HepG2 (cell line): Measurements from ENCODE around the gene TASOR. TPM values are rescaled to one million over a fixed set of nuclear protein-coding genes. Genes with fewer than 3 reads are reported as not detected.

Experiments
- BCL6 ChIP-seq: IDR thresholded peaks from 2 replicates; pipeline ENCODE4 v1.6.1; 2016; ENCODE audit warnings: missing genetic modification reagents, missing compliant biosample characterization
- FLYWCH1 ChIP-seq: sonication (generic); formaldehyde crosslinking; IDR thresholded peaks from 2 replicates; pipeline ENCODE4 v1.8.1; 2023; ENCODE audit warnings: mild to moderate bottlenecking, missing genetic modification reagents
- KLF11 ChIP-seq: IDR thresholded peaks from 2 replicates; pipeline ENCODE4 v1.6.1; 2016; ENCODE audit warnings: missing compliant biosample characterization
- KMT2A ChIP-seq: sonication (generic); formaldehyde crosslinking; IDR thresholded peaks from 2 replicates; pipeline ENCODE4 v1.4.0; 2020; ENCODE audit warnings: missing genetic modification reagents
- KMT2B ChIP-seq: IDR thresholded peaks from 2 replicates; pipeline ENCODE4 v1.6.1; 2016; ENCODE audit warnings: missing genetic modification reagents, missing compliant biosample characterization
- MTF1 ChIP-seq: sonication (generic); formaldehyde crosslinking; IDR thresholded peaks from 2 replicates; pipeline ENCODE4 v1.5.0; 2020; ENCODE audit warnings: missing genetic modification reagents
- PAX8 ChIP-seq: sonication (generic); formaldehyde crosslinking; IDR thresholded peaks from 2 replicates; pipeline ENCODE4 v1.8.0; 2022; ENCODE audit warnings: mild to moderate bottlenecking, missing genetic modification reagents, borderline replicate concordance
- SOX6 ChIP-seq, 2 experiments: fragments of 450-650 bp in 1 of 2; sonication (generic) in 1 of 2; formaldehyde crosslinking in 1 of 2; IDR thresholded peaks; 2 replicates each; pipeline versions ENCODE4 v1.4.0 to v1.6.1; 2017 to 2020; ENCODE audit warnings: antibody characterized with exemption in 1 of 2, mild to moderate bottlenecking in 1 of 2, missing genetic modification reagents in 1 of 2
- TAF1 ChIP-seq: sonication (generic); formaldehyde crosslinking; IDR thresholded peaks from 2 replicates; pipeline ENCODE4 v1.4.0; 2020; ENCODE audit warnings: missing genetic modification reagents
- TCF7L2 ChIP-seq: IDR thresholded peaks from 2 replicates; pipeline ENCODE4 v1.6.1; 2011; ENCODE audit warnings: mild to moderate bottlenecking, low read depth, low read length, moderate library complexity
- ZFP1 ChIP-seq: IDR thresholded peaks from 2 replicates; pipeline ENCODE4 v1.6.1; 2016
- ZNF138 ChIP-seq: sonication (generic); formaldehyde crosslinking; IDR thresholded peaks from 2 replicates; pipeline ENCODE4 v1.5.0; 2020; ENCODE audit warnings: mild to moderate bottlenecking, low read depth, missing genetic modification reagents
- ZNF207 ChIP-seq: fragments of 450-650 bp; IDR thresholded peaks from 2 replicates; pipeline ENCODE4 v1.6.1; 2016; ENCODE audit warnings: antibody characterized with exemption, borderline replicate concordance
- ZNF235 ChIP-seq: sonication (generic); formaldehyde crosslinking; IDR thresholded peaks from 2 replicates; pipeline ENCODE4 v1.8.1; 2023; ENCODE audit warnings: mild to moderate bottlenecking, missing genetic modification reagents, borderline replicate concordance
- ZNF253 ChIP-seq: sonication (generic); formaldehyde crosslinking; IDR thresholded peaks from 2 replicates; pipeline ENCODE4 v1.8.0; 2022; ENCODE audit warnings: mild to moderate bottlenecking, missing genetic modification reagents, borderline replicate concordance
- ZNF326 ChIP-seq: sonication (generic); formaldehyde crosslinking; IDR thresholded peaks from 2 replicates; pipeline ENCODE4 v1.4.0; 2020; ENCODE audit warnings: missing genetic modification reagents, borderline replicate concordance
- ZNF331 ChIP-seq: sonication (generic); formaldehyde crosslinking; IDR thresholded peaks from 2 replicates; pipeline ENCODE4 v1.4.0; 2020; ENCODE audit warnings: missing genetic modification reagents
- ZNF746 ChIP-seq: sonication (generic); formaldehyde crosslinking; IDR thresholded peaks from 2 replicates; pipeline ENCODE4 v1.8.0; 2022; ENCODE audit warnings: mild to moderate bottlenecking, missing genetic modification reagents
- ZNF816 ChIP-seq: sonication (generic); formaldehyde crosslinking; IDR thresholded peaks from 2 replicates; pipeline ENCODE4 v1.8.0; 2022; ENCODE audit warnings: missing genetic modification reagents, mild to moderate bottlenecking, borderline replicate concordance
- ZSCAN12 ChIP-seq: sonication (generic); formaldehyde crosslinking; IDR thresholded peaks from 2 replicates; pipeline ENCODE4 v1.9.0; 2021; ENCODE audit warnings: mild to moderate bottlenecking, missing genetic modification reagents
- polyA plus RNA-seq, 8 experiments: library from polyadenylated mRNA; depleted of rRNA in 3 of 8; stranded (reverse) in 7 of 8; unstranded in 1 of 8; fragments of >200 nt; fragmentation: Illumina TruSeq in 4 of 8; extraction: Trizol in 4 of 8; gene quantifications; 2 replicates each; pipeline versions ENCODE4 v1.2.1 to v1.2.3, GENCODE V29; 2011 to 2016; ENCODE audit warnings: low read depth in 4 of 8, missing spikeins in 1 of 8, mixed read lengths in 1 of 8; ENCODE audit not compliant: insufficient read depth in 1 of 8
- total RNA-seq, 5 experiments: library from RNA; depleted of rRNA; stranded (reverse); fragments of >200 nt; fragmentation: Illumina TruSeq; extraction: Trizol; gene quantifications; 2 replicates each; pipeline ENCODE4 v1.2.3, GENCODE V29; 2016; ENCODE audit warnings: low read depth in 1 of 5
- TF ChIP-seq, protein P1 (sequence below): sonication (generic); formaldehyde crosslinking; IDR thresholded peaks from 2 replicates; pipeline ENCODE4 v1.8.0; 2022; ENCODE audit warnings: mild to moderate bottlenecking, missing genetic modification reagents, moderate library complexity
- TF ChIP-seq, protein P2 (sequence below): sonication (generic); formaldehyde crosslinking; IDR thresholded peaks from 2 replicates; pipeline ENCODE4 v1.4.0; 2020; ENCODE audit warnings: missing genetic modification reagents
- TF ChIP-seq, protein P3 (sequence below): sonication (generic); formaldehyde crosslinking; IDR thresholded peaks from 2 replicates; pipeline ENCODE4 v1.8.0; 2022; ENCODE audit warnings: mild to moderate bottlenecking, missing genetic modification reagents; ENCODE audit not compliant: insufficient replicate concordance
- TF ChIP-seq, protein P4 (sequence below): IDR thresholded peaks from 2 replicates; pipeline ENCODE4 v1.6.1; 2016; ENCODE audit warnings: low read depth, borderline replicate concordance
- TF ChIP-seq, protein P5 (sequence below): sonication (generic); formaldehyde crosslinking; IDR thresholded peaks from 2 replicates; pipeline ENCODE4 v1.4.0; 2020; ENCODE audit warnings: missing genetic modification reagents

TASOR gene
- total and polyA plus RNA-seq, 2 of the 13 experiments (the other 11 are each of a cell fraction or from before 2014, with no cell fraction given) = 20.1 to 32.5 TPM

DNA sequence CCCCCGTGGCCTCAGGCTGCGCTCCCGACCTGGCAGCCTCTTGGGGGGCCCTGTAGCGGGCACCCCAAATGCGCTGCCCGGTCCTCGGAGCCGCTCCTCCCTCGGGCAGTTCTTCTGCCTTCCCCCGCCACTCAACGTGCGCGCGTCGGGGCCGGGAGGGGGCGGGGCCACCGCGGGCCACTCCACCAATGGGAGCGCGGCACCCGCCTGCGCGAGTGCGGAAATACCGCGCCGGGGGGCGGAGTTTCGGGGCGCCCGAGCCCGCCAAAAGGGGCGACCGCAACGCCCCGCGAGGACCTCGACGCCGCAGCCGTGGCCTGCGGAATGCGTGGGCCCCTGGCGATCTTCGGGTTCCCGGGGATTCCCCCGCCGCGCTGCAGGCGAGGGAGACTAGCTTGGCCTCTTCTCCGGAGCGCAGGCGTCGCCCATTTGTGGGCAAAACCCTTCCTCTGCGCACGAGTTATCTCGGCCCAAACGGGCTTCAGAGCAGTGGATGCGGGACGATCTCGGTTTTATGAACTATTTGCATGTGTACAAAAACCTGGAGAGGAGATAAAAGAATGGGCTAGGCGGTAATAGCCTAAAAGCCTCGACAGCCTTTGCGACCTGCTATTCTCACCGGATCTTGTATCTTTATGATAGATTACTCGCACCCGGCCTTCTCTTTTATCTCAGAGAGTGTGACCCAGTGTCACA lies at the start of gene TASOR (continued):
- TF ChIP-seq ZNF138 (CRISPR knock-in tag) (peak; percentile 86; the same call in 1 of the 2 replicates), SOX6 (IDR thresholded peaks at IDR 0.05) (no peak), SOX6 (CRISPR knock-in tag; IDR thresholded peaks at IDR 0.05) (no peak; the same call in 1 of the 2 replicates), ZNF331 (CRISPR knock-in tag) (peak; percentile 71), BCL6 (CRISPR knock-in tag) (no peak), ZNF746 (CRISPR knock-in tag) (no peak), ZNF326 (CRISPR knock-in tag) (no peak), TAF1 (CRISPR knock-in tag) (peak; percentile 31), FLYWCH1 (CRISPR knock-in tag) (no peak), ZNF253 (CRISPR knock-in tag) (peak; percentile 94; the same call in 1 of the 2 replicates), ZNF207 (no peak), ZNF816 (peak; percentile 74; the same call in 1 of the 2 replicates), PAX8 (CRISPR knock-in tag) (no peak), ZSCAN12 (0 out of 2 replicates have a peak, but pooled peaks have one; percentile 46), ZNF235 (CRISPR knock-in tag) (no peak; the same call in 1 of the 2 replicates), ZFP1 (CRISPR knock-in tag) (no peak), KMT2A (CRISPR knock-in tag) (peak; percentile 16; the same call in 1 of the 2 replicates), TCF7L2 (no peak), KLF11 (CRISPR knock-in tag) (no peak), KMT2B (CRISPR knock-in tag) (peak; percentile 60; the same call in 1 of the 2 replicates), MTF1 (CRISPR knock-in tag) (peak; percentile 80; the same call in 1 of the 2 replicates)
- TF ChIP-seq, protein P1, sequence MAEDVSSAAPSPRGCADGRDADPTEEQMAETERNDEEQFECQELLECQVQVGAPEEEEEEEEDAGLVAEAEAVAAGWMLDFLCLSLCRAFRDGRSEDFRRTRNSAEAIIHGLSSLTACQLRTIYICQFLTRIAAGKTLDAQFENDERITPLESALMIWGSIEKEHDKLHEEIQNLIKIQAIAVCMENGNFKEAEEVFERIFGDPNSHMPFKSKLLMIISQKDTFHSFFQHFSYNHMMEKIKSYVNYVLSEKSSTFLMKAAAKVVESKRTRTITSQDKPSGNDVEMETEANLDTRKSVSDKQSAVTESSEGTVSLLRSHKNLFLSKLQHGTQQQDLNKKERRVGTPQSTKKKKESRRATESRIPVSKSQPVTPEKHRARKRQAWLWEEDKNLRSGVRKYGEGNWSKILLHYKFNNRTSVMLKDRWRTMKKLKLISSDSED (CRISPR knock-in tag) = no peak
- TF ChIP-seq, protein P2, sequence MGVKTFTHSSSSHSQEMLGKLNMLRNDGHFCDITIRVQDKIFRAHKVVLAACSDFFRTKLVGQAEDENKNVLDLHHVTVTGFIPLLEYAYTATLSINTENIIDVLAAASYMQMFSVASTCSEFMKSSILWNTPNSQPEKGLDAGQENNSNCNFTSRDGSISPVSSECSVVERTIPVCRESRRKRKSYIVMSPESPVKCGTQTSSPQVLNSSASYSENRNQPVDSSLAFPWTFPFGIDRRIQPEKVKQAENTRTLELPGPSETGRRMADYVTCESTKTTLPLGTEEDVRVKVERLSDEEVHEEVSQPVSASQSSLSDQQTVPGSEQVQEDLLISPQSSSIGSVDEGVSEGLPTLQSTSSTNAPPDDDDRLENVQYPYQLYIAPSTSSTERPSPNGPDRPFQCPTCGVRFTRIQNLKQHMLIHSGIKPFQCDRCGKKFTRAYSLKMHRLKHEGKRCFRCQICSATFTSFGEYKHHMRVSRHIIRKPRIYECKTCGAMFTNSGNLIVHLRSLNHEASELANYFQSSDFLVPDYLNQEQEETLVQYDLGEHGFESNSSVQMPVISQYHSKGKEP (CRISPR knock-in tag) = 0 out of 2 replicates have a peak, but pooled peaks have one; percentile 43
- TF ChIP-seq, protein P3, sequence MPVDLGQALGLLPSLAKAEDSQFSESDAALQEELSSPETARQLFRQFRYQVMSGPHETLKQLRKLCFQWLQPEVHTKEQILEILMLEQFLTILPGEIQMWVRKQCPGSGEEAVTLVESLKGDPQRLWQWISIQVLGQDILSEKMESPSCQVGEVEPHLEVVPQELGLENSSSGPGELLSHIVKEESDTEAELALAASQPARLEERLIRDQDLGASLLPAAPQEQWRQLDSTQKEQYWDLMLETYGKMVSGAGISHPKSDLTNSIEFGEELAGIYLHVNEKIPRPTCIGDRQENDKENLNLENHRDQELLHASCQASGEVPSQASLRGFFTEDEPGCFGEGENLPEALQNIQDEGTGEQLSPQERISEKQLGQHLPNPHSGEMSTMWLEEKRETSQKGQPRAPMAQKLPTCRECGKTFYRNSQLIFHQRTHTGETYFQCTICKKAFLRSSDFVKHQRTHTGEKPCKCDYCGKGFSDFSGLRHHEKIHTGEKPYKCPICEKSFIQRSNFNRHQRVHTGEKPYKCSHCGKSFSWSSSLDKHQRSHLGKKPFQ (CRISPR knock-in tag) = no peak
- TF ChIP-seq, protein P4, sequence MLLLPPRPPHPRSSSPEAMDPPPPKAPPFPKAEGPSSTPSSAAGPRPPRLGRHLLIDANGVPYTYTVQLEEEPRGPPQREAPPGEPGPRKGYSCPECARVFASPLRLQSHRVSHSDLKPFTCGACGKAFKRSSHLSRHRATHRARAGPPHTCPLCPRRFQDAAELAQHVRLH (CRISPR knock-in tag) = peak; percentile 86; the same call in 1 of the 2 replicates
- TF ChIP-seq, protein P5, sequence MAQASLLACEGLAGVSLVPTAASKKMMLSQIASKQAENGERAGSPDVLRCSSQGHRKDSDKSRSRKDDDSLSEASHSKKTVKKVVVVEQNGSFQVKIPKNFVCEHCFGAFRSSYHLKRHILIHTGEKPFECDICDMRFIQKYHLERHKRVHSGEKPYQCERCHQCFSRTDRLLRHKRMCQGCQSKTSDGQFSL = no peak
